Bronchus fibroblast of lung (primary cell): Measurements from ENCODE around the gene RORC. TPM values are rescaled to one million over a fixed set of nuclear protein-coding genes. Genes with fewer than 3 reads are reported as not detected.

Experiments used
- total RNA-seq: library from RNA; depleted of rRNA; stranded (reverse); fragments of >200 nt; gene quantifications from 2 replicates; pipeline ENCODE4 v1.2.3, GENCODE V29; 2015

The RORC gene
- 0.15 TPM in 1 of 2 replicates, not detected in the other for total RNA-seq

GRCh38 chr1:151831605-151832004, at the start of gene RORC:
TSS of gene RORC (minus strand) at chr1:151831802. CDS start at chr1:151831764, 38 bp downstream.

GRCh38 chr1:151853411-151853943, 21.9 kb upstream of the RORC start, which contains the start of gene THEM5:
TSS of gene THEM5 (minus strand) at chr1:151853712. CDS start at chr1:151853565, 147 bp downstream.

DNA sequence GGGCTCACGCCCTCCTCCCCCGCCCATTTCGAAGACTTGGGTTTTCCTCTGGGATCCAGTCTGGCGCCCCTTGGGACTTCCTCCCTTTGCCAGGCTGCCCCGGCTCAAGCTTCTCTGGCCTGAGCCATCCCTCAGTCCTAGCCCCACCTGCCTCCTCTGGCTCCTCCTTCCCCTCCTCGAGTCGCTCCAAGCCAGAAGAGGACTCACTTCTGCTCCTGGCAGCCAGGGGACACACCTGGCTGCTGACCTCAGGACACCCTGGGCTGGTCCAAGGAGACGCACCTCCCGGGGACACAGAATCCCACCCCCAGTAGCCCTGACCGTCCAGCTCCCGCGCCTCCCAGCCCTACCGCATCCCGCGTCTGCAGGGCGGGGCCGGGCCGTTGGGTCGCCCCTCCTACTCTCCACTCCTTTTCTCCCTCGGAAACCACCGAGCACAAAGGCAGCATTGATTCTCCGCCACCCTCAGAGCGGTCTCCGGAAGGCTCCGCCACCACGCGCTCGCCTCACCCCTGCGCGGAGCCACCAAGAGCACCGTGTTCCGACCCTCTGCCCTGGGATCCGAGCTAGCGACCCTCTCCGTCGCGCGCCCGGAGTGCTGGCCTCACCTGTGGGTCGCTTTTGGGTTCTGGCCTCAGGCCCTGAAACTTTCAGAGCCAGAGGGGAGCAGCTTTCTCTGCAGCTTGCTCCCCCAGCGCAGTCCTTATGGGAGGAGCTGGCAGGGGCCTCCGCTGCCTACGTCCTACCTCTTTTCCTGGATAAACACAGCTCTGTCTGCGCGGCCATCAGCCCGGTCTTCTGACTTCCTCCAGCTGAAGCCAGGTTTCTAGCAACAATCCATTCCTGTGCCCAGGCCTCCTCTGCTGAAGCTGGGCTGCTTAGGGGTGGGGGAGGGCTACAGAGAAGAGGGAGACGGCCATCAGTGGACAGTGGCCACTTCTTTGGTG, 8.1 kb upstream of the RORC start, which contains the start of gene C2CD4D:
TSS of gene C2CD4D (minus strand) at position 364 of the 947 bp plus-strand sequence. CDS start 831 bp downstream, outside the sequence.

DNA sequence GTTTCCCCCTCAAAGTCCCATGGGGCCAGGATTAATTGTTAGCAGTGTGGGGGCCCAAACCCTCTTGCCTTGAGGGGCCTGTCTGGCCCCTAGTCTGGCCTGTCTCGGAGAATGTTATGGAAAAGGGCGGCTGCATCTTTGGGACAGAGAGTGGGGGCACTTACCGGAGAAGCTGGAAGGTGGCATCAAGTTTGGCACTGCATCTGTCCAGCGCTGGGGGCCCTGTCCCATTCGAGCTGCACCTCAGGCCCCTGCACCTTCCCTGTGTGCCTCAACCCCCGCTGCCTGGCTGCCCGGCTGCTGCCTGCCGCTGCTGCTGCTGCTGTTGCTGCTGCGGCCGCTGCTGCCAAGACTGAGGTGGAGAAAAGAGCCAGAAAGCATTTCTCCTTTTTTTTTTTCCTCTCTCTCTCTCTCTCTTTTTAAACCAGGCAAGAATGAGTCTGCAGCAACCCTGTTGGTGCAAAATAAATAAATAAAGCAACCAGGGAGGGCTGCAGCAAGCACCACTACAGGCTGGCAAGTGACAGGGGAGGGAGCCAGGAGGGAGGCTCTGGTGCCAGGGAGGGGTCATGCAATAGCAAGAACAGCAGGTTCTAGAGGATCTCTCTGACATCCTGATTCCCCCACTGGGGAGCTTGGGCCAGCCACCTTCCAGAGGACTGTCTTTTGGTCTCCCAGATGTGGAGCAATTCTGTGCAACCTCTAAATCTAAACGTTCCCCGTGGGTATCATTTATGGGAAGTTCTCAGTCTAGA, 26.4 kb downstream of the RORC start, which contains the start of gene LINGO4:
TSS of gene LINGO4 (minus strand) at position 354 of the 755 bp plus-strand sequence. CDS start 2,715 bp downstream, outside the sequence.

GRCh38 chr1:151790071-151790939, 41.3 kb downstream of the RORC start, which contains the start of gene TDRKH:
TSS of gene TDRKH (minus strand) at chr1:151790500. CDS start at chr1:151783022, 7,478 bp downstream.

DNA sequence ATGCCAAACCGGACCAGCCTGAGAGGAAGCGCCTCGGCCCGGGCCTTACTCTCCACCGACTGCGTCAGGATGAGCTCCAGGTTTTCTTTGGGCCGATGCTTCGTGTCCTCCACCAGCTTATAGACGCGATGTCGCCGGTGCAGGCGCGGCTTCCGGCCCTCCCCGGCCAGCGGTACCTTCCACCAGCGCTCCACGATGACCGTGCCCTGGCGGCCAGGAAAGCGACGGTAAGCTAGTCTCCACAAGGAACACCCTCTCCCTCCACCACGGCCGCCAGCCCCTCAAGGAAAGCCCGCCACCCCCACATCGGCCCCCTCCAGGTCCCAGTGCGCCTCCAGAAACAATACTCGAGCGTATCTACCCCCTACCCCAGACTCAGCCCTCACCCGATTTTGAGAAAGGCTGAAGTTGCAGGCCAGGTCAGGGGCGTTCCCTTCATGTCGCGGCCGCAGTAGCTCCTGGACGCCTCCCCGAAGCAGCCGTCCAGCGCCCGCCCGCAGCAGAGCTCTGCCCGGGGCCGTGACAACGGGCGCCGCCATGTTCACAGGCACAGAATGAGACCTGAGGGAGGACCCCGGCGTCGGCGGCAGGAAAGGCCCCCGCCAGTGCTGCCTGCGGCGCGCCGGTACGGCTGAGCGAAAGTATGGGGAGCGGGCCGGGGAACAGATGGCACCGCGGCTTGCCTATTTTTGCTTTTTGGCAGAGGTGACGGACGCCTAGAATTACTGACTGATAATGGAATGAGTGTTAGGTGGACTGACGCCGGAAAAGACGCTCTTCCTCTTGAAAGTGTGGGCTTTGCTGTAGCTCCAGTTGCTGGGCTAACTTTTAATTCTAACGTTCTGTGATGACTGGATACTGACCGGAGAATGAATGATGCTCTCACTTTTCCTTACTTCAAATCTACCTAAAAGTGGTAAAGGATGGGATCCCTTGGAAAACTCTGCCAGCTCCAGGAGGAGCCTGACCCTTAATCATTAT, 68.4 kb downstream of the RORC start, which contains the start of gene MRPL9:
TSS of gene MRPL9 (minus strand) at position 556 of the 981 bp plus-strand sequence. CDS start at position 539, 17 bp downstream.

Other genes starting within 250 kb of the RORC start
- 10.1 and 10.3 TPM in 2 replicates for gene SNX27, start 219.8 kb downstream of the RORC start, total RNA-seq
- not detected in 2 replicates for gene CELF3, start 115.0 kb downstream of the RORC start, total RNA-seq
- gene RIIAD1, start 110.3 kb downstream of the RORC start, total RNA-seq, result not detected in 2 replicates
- gene MRPL9, start 68.3 kb downstream of the RORC start, total RNA-seq, result 90.7 and 117 TPM in 2 replicates
- gene TDRKH, start 41.3 kb downstream of the RORC start, total RNA-seq, result 4.5 and 5.5 TPM in 2 replicates
- not detected in 2 replicates for gene LINGO4, start 26.4 kb downstream of the RORC start, total RNA-seq
- gene C2CD4D, start 8.0 kb upstream of the RORC start, total RNA-seq, result 0.50 TPM in 1 of 2 replicates, not detected in the other
- gene THEM5, start 21.9 kb upstream of the RORC start, total RNA-seq, result not detected in 2 replicates
- 12.5 and 17.3 TPM in 2 replicates for gene THEM4, start 77.7 kb upstream of the RORC start, total RNA-seq
- gene S100A10, start 162.1 kb upstream of the RORC start, total RNA-seq, result 179 and 260 TPM in 2 replicates
- gene S100A11, start 205.2 kb upstream of the RORC start, total RNA-seq, result 476 and 523 TPM in 2 replicates